Measurements from ENCODE around the gene BLCAP. TPM values are rescaled to one million over a fixed set of nuclear protein-coding genes. Genes with fewer than 3 reads are reported as not detected.

BLCAP gene
- total and polyA plus RNA-seq, 2 of the 4 experiments (the other 2 are of a cell fraction), result 17.7 to 67.3 TPM

GRCh38 chr20:37520419-37520955 lies 7.2 kb downstream of the BLCAP start:
- Histone ChIP-seq H3K9me3 (ENCODE audit: control insufficient read depth, insufficient read depth, low read length) (no peaks in the 10 kb centered on the region), H3K23ac (ENCODE audit: low read depth, low read length) (no peak overlapping the region), H2BK120ac (ENCODE audit: low read depth, low read length) (no peak overlapping the region), H2BK15ac (ENCODE audit: low read depth, low read length) (no peak overlapping the region), H4K8ac (ENCODE audit: low read depth in 2 of 2, low read length in 2 of 2) (no peak overlapping the region), H3K27me3 (ENCODE audit: control insufficient read depth, insufficient read depth, low read length) (no peaks in the 10 kb centered on the region), H3K4me3 (ENCODE audit: insufficient read depth, low read depth, low read length) (no peak overlapping the region), H2BK5ac (ENCODE audit: low read depth, low read length, poor library complexity, severe bottlenecking) (no peak overlapping the region), H4K20me1 (ENCODE audit: insufficient read depth, low read length) (peaks cover 93% of the 10 kb centered on the region), H2AK5ac (ENCODE audit: low read depth, low read length) (0 out of 2 replicates have a peak overlapping the region, but pooled peaks have one; percentile 9), H2AFZ (replicated peaks; ENCODE audit: low read length, poor library complexity) (no peak overlapping the region), H3K4me2 (ENCODE audit: low read depth, low read length) (no peak overlapping the region), H3K18ac (ENCODE audit: low read depth, low read length) (no peak overlapping the region), H4K5ac (ENCODE audit: low read depth, low read length) (no peak overlapping the region), H3K56ac (ENCODE audit: extremely low read depth, insufficient read depth, low read length) (no peak overlapping the region), H3K79me1 (ENCODE audit: low read depth in 1 of 2, low read length in 2 of 2) (peaks cover 46 to 82% of the 10 kb centered on the region in 2 experiments), H3K4me1 (ENCODE audit: control insufficient read depth, insufficient read depth, low read length) (peaks cover 37% of the 10 kb centered on the region), H3K9me1 (ENCODE audit: insufficient read depth, low read length) (peaks cover 40% of the 10 kb centered on the region), H4K91ac (ENCODE audit: insufficient read depth, low read depth, low read length) (no peak overlapping the region), H3K27ac (ENCODE audit: insufficient read depth, low read length) (no peak overlapping the region), H3K4ac (ENCODE audit: low read depth, low read length) (no peak overlapping the region), H3K9ac (ENCODE audit: low read depth, low read length) (no peak overlapping the region), H3K36me3 (ENCODE audit: control insufficient read depth, insufficient read depth, low read length) (peaks cover 13% of the 10 kb centered on the region; the same call in 1 of the 2 replicates), H2AK9ac (replicated peaks; ENCODE audit: low read depth, low read length, poor library complexity) (no peak overlapping the region), H3K14ac (replicated peaks; ENCODE audit: low read depth, low read length) (no peak overlapping the region), H2BK20ac (ENCODE audit: low read depth, low read length) (no peak overlapping the region)
- 80% methylated on average over 13 of the region's 24 CpGs; no CpG with 5 or more reads in 1 of the 2 experiments for WGBS, 2 experiments (ENCODE audit: extremely low coverage in 2 of 2, insufficient read length in 1 of 2)
- TF ChIP-seq RCOR1 (IDR thresholded peaks at IDR 0.05; ENCODE audit: insufficient replicate concordance, low read length) (no peak), SMC3 (IDR thresholded peaks at IDR 0.05; ENCODE audit: low read depth, low read length) (no peak), MAZ (IDR thresholded peaks at IDR 0.05; ENCODE audit: borderline replicate concordance, low read depth, low read length) (no peak), RFX5 (IDR thresholded peaks at IDR 0.05; ENCODE audit: low read depth, low read length) (no peak), FOS (IDR thresholded peaks at IDR 0.05; ENCODE audit: low read depth, low read length) (no peak), POLR2A (IDR thresholded peaks at IDR 0.05; ENCODE audit: low read depth, low read length) (no peak), USF2 (IDR thresholded peaks at IDR 0.05; ENCODE audit: low read depth, low read length) (no peak), NFE2L2 (IDR thresholded peaks at IDR 0.05; ENCODE audit: low read depth, low read length) (no peak), MAFK (IDR thresholded peaks at IDR 0.05; ENCODE audit: low read depth, low read length) (no peak), BHLHE40 (IDR thresholded peaks at IDR 0.05; ENCODE audit: low read depth, low read length) (no peak), MXI1 (IDR thresholded peaks at IDR 0.05; ENCODE audit: borderline replicate concordance, low read depth, low read length) (no peak), ELK1 (IDR thresholded peaks at IDR 0.05; ENCODE audit: borderline replicate concordance, low read depth, low read length) (no peak), CEBPB (IDR thresholded peaks at IDR 0.05; ENCODE audit: low read depth, low read length) (no peak), CHD1 (IDR thresholded peaks at IDR 0.05; ENCODE audit: low read depth, low read length) (no peak), CTCF (conservative IDR thresholded peaks at IDR 0.05; ENCODE audit: low read depth, low read length) (no peak), RAD21 (IDR thresholded peaks at IDR 0.05; ENCODE audit: low read length) (no peak)
- in situ Hi-C loops (cut with MboI; ENCODE audit: low sequenced_read_pairs) (no loop called here), intact Hi-C loops (cut with micrococcal nuclease) (no loop called here), dilution Hi-C loops (cut with HindIII; ENCODE audit: low sequenced_read_pairs, unreplicated experiment) (no loop called here)
- CTCF ChIA-PET, result no interaction called here
- DNase-seq (no peak), ATAC-seq (ENCODE audit: low read depth) (no peak)
- POLR2A ChIA-PET (ENCODE audit: unreplicated experiment), result no interaction called here
- BruUV-seq (replicated peaks), result no TSS peak
